Measurements from ENCODE around the gene CCDC148. TPM values are rescaled to one million over a fixed set of nuclear protein-coding genes. Genes with fewer than 3 reads are reported as not detected.
"Not testable (repeated sequence)": the region's sequence is repeated elsewhere in the genome, so short reads cannot be mapped to it uniquely, and the experiment has no call there.

Gene CCDC148
- total RNA-seq, 1 experiment from 2014 or later: 2.1 TPM

DNA sequence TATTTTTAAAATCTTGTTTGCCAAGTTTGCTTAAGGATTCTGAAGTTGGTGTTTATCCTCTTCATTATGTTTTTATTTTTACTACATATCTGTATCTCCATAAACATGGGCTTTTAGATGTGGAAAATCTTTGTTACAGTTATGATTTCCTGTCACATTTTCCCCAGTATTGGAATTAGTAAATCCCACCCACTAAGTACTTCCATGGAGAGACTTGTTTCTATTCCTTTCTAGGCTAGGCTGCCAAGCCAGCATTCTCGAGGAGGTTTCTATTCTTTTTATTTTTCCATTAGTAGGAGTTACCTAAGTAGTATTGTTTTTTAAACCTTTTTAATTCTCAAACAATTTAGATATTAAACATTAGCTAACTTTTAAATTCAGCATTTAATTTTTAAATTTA, 22.3 kb upstream of the CCDC148 start:
- Mint-ChIP-seq H3K27ac (no peak overlapping the region), H3K36me3 (peaks cover 8% of the 10 kb centered on the region), H3K27me3 (ENCODE audit: low read depth) (no peaks in the 10 kb centered on the region), H3K4me1 (peaks cover 39% of the 10 kb centered on the region), H3K9me3 (peaks cover 3% of the 10 kb centered on the region; the same call in 1 of the 2 replicates), H3K4me3 (no peak overlapping the region)
- POLR2A ChIA-PET: no interaction called here
- CTCF ChIA-PET: no interaction called here
- ATAC-seq (no peak), DNase-seq (ENCODE audit: low spot score) (no peak)
- no peak for TF ChIP-seq ZNF138 (CRISPR knock-in tag; conservative IDR thresholded peaks at IDR 0.05)

DNA sequence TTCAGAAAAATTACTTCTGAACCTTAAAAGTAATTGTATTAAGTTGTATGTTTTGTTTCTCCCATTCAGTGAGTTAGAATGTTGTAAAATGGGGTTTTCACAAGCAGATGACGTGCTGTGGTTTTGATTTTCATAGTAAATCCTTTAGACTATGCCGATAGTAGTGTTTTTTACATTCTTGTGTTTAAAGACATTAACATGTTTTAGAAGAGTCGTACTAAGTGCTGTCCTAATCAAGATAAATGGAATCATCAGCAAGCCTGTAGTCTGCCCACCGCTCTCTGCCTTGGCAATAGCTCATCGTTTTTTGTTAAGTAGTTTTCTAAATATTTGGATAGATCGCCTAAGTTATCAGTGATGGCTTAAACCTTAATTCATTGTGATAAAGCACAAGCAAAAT, 21.7 kb upstream of the CCDC148 start:
- DNase-seq (ENCODE audit: low spot score) (no peak), ATAC-seq (no peak)
- POLR2A ChIA-PET: no interaction called here
- Mint-ChIP-seq H3K27me3 (ENCODE audit: low read depth) (no peaks in the 10 kb centered on the region), H3K4me3 (no peak overlapping the region), H3K36me3 (peaks cover 9% of the 10 kb centered on the region), H3K27ac (no peak overlapping the region), H3K9me3 (peaks cover 5% of the 10 kb centered on the region), H3K4me1 (peaks cover 37% of the 10 kb centered on the region)
- CTCF ChIA-PET: no interaction called here
- TF ChIP-seq NFATC4 (CRISPR knock-in tag; IDR thresholded peaks at IDR 0.05): no peak
- TF ChIP-seq, protein P1, sequence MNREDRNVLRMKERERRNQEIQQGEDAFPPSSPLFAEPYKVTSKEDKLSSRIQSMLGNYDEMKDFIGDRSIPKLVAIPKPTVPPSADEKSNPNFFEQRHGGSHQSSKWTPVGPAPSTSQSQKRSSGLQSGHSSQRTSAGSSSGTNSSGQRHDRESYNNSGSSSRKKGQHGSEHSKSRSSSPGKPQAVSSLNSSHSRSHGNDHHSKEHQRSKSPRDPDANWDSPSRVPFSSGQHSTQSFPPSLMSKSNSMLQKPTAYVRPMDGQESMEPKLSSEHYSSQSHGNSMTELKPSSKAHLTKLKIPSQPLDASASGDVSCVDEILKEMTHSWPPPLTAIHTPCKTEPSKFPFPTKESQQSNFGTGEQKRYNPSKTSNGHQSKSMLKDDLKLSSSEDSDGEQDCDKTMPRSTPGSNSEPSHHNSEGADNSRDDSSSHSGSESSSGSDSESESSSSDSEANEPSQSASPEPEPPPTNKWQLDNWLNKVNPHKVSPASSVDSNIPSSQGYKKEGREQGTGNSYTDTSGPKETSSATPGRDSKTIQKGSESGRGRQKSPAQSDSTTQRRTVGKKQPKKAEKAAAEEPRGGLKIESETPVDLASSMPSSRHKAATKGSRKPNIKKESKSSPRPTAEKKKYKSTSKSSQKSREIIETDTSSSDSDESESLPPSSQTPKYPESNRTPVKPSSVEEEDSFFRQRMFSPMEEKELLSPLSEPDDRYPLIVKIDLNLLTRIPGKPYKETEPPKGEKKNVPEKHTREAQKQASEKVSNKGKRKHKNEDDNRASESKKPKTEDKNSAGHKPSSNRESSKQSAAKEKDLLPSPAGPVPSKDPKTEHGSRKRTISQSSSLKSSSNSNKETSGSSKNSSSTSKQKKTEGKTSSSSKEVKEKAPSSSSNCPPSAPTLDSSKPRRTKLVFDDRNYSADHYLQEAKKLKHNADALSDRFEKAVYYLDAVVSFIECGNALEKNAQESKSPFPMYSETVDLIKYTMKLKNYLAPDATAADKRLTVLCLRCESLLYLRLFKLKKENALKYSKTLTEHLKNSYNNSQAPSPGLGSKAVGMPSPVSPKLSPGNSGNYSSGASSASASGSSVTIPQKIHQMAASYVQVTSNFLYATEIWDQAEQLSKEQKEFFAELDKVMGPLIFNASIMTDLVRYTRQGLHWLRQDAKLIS (CRISPR knock-in tag; IDR thresholded peaks at IDR 0.05; ENCODE audit: borderline replicate concordance): no peak
- TF ChIP-seq JAZF1 (CRISPR knock-in tag; IDR thresholded peaks at IDR 0.05): no peak
- TF ChIP-seq NR2C2 (CRISPR knock-in tag; IDR thresholded peaks at IDR 0.05): no peak
- TF ChIP-seq, protein P2, sequence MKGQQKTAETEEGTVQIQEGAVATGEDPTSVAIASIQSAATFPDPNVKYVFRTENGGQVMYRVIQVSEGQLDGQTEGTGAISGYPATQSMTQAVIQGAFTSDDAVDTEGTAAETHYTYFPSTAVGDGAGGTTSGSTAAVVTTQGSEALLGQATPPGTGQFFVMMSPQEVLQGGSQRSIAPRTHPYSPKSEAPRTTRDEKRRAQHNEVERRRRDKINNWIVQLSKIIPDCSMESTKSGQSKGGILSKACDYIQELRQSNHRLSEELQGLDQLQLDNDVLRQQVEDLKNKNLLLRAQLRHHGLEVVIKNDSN (CRISPR knock-in tag; IDR thresholded peaks at IDR 0.05): no peak

DNA sequence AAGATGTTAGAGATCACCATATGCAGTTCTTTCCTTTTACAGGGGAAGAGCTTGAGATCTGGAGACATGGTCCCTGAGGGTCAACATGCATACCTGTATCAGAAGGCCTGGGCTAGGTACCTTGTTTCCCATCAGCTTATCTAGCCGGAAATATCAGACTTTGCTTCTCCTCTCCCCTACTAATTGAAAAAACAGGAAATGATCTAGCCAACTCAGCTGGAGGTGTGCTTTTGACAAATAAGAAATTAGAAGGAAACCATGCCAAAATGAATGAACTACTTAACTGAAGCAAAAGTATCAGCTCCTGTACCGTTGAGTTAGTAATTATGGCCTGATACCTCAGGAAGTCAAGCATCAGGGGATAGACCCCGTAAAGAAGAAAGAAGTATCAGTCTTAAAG, 20.6 kb upstream of the CCDC148 start:
- H3K4me3 Mint-ChIP-seq: no peak overlapping the region
- CTCF ChIA-PET: no interaction called here
- H3K4me1 Mint-ChIP-seq: peaks cover 36% of the 10 kb centered on the region
- ATAC-seq (peak; percentile 18; the same call in 1 of the 2 replicates), DNase-seq (ENCODE audit: low spot score) (no peak)
- no peaks in the 10 kb centered on the region for H3K27me3 Mint-ChIP-seq (ENCODE audit: low read depth)
- TF ChIP-seq, protein P3, sequence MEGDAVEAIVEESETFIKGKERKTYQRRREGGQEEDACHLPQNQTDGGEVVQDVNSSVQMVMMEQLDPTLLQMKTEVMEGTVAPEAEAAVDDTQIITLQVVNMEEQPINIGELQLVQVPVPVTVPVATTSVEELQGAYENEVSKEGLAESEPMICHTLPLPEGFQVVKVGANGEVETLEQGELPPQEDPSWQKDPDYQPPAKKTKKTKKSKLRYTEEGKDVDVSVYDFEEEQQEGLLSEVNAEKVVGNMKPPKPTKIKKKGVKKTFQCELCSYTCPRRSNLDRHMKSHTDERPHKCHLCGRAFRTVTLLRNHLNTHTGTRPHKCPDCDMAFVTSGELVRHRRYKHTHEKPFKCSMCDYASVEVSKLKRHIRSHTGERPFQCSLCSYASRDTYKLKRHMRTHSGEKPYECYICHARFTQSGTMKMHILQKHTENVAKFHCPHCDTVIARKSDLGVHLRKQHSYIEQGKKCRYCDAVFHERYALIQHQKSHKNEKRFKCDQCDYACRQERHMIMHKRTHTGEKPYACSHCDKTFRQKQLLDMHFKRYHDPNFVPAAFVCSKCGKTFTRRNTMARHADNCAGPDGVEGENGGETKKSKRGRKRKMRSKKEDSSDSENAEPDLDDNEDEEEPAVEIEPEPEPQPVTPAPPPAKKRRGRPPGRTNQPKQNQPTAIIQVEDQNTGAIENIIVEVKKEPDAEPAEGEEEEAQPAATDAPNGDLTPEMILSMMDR (IDR thresholded peaks at IDR 0.05): no peak
- TF ChIP-seq ZNF396 (CRISPR knock-in tag; IDR thresholded peaks at IDR 0.05; ENCODE audit: borderline replicate concordance) (no peak), ZNF423 (CRISPR knock-in tag; IDR thresholded peaks at IDR 0.05) (no peak), CREM (CRISPR knock-in tag; IDR thresholded peaks at IDR 0.05) (no peak), ZNF317 (CRISPR knock-in tag; IDR thresholded peaks at IDR 0.05; ENCODE audit: borderline replicate concordance, low read depth) (no peak), ZNF219 (CRISPR knock-in tag; IDR thresholded peaks at IDR 0.05; ENCODE audit: borderline replicate concordance) (no peak), RORB (CRISPR knock-in tag; IDR thresholded peaks at IDR 0.05) (no peak), KAT7 (CRISPR knock-in tag; IDR thresholded peaks at IDR 0.05; ENCODE audit: borderline replicate concordance) (no peak), JAZF1 (CRISPR knock-in tag; IDR thresholded peaks at IDR 0.05) (no peak), NFATC4 (CRISPR knock-in tag; IDR thresholded peaks at IDR 0.05) (no peak), OVOL2 (CRISPR knock-in tag; IDR thresholded peaks at IDR 0.05; ENCODE audit: borderline replicate concordance) (no peak)
- TF ChIP-seq, protein P4, sequence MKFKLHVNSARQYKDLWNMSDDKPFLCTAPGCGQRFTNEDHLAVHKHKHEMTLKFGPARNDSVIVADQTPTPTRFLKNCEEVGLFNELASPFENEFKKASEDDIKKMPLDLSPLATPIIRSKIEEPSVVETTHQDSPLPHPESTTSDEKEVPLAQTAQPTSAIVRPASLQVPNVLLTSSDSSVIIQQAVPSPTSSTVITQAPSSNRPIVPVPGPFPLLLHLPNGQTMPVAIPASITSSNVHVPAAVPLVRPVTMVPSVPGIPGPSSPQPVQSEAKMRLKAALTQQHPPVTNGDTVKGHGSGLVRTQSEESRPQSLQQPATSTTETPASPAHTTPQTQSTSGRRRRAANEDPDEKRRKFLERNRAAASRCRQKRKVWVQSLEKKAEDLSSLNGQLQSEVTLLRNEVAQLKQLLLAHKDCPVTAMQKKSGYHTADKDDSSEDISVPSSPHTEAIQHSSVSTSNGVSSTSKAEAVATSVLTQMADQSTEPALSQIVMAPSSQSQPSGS (CRISPR knock-in tag; IDR thresholded peaks at IDR 0.05; ENCODE audit: borderline replicate concordance, low read depth): no peak
- H3K27ac Mint-ChIP-seq: peak overlapping the region; percentile 65; the same call in 1 of the 2 replicates
- peaks cover 15% of the 10 kb centered on the region for H3K36me3 Mint-ChIP-seq
- peaks cover 13% of the 10 kb centered on the region for H3K9me3 Mint-ChIP-seq
- POLR2A ChIA-PET: interaction anchor here (0.6 to 0.7 kb wide), 2 partner anchors 461 to 630 kb away, joined by 3 to 5 read pairs; no protein-coding TSS in a partner anchor

DNA sequence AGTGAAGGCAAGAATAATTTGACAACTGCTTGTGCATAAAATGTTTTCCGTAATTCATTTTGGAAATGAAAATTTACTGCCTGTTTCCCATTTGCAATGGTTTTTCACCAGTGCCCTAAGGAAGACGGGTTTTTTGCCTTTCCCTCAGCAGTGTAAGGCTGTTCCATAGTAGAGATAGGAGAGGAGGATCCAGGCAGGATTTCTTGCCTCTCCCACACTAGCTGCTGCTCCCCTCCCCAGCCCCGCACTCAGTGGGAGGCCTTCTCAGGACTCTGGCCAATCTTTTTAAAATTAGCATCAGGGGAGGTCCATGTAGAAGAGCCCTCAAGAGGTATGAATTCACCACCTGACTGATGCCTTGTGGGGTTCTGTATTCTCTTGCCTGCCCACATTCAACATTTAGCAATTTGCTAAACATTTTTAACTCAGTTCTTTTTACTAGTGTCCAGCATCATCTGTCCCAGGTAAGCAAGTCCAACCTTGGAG, 18.0 kb upstream of the CCDC148 start:
- ATAC-seq: peak; percentile 58
- H3K27me3 Mint-ChIP-seq (ENCODE audit: low read depth); H3K4me3 Mint-ChIP-seq; H3K9me3 Mint-ChIP-seq; DNase-seq (ENCODE audit: low spot score): not testable (repeated sequence)
- POLR2A ChIA-PET: interaction anchor here (0.8 to 1.5 kb wide), 2 partner anchors 16 to 18 kb away, joined by 3 to 4 read pairs; partner anchors contain the start of gene CCDC148
- Mint-ChIP-seq H3K36me3 (peaks cover 29% of the 10 kb centered on the region), H3K4me1 (peaks cover 52% of the 10 kb centered on the region), H3K27ac (0 out of 2 replicates have a peak overlapping the region, but pooled peaks have one; percentile 32)
- CTCF ChIA-PET: interaction anchor here (0.6 to 2.3 kb wide), 17 partner anchors 10 to 1238 kb away, joined by 3 to 17 read pairs (median 4); partner anchors contain the start of genes CCDC148, MARCHF7 and PKP4
